NCI-H128 (cell line): ENCODE data around the gene WDR45B.

Experiments used
- DNase-seq: peaks from one replicate; lab custom pipeline; 2025; ENCODE audit not compliant: unreplicated experiment; lab: John Stamatoyannopoulos, UW

WDR45B gene

GRCh38 chr17:82677353-82677925 is 29.2 kb upstream of the WDR45B start:
- DNase-seq, result no peak

GRCh38 chr17:82675476-82676245 is 27.4 kb upstream of the WDR45B start:
- DNase-seq, result no peak

- DNase-seq, result no peak
Observed at GRCh38 chr17:82674656-82675475, 26.6 kb upstream of the WDR45B start.

- DNase-seq, result no peak
Observed at GRCh38 chr17:82670661-82671450, 22.6 kb upstream of the WDR45B start.

GRCh38 chr17:82668631-82669099 is 20.4 kb upstream of the WDR45B start:
- DNase-seq, result no peak

GRCh38 chr17:82668024-82668630 is 19.9 kb upstream of the WDR45B start:
- no peak for DNase-seq

GRCh38 chr17:82667668-82668000 is 19.4 kb upstream of the WDR45B start:
- DNase-seq, result no peak

GRCh38 chr17:82666931-82667667 is 18.9 kb upstream of the WDR45B start:
- no peak for DNase-seq

- no peak for DNase-seq
Observed at GRCh38 chr17:82665891-82666290, 17.6 kb upstream of the WDR45B start.

GRCh38 chr17:82665217-82665616 is 17.0 kb upstream of the WDR45B start:
- DNase-seq, result no peak

- DNase-seq, result no peak
Observed at GRCh38 chr17:82664701-82665182, 16.5 kb upstream of the WDR45B start.

GRCh38 chr17:82664276-82664575 is 16.0 kb upstream of the WDR45B start:
- no peak for DNase-seq

- no peak for DNase-seq
Observed at GRCh38 chr17:82663381-82664275, 15.4 kb upstream of the WDR45B start.

GRCh38 chr17:82662711-82663261 is 14.5 kb upstream of the WDR45B start:
- DNase-seq, result no peak

GRCh38 chr17:82661717-82662683 is 13.8 kb upstream of the WDR45B start:
- no peak for DNase-seq

GRCh38 chr17:82659886-82660285 is 11.6 kb upstream of the WDR45B start:
- no peak for DNase-seq

- DNase-seq, result no peak
Observed at GRCh38 chr17:82658796-82659452, 10.7 kb upstream of the WDR45B start.
